K562 (cell line): ENCODE measurements around the gene DIS3L2. TPM values are rescaled to one million over a fixed set of nuclear protein-coding genes. Genes with fewer than 3 reads are reported as not detected.

Source experiments
- ATAC-seq: fragments of 200-7000 bp; cut with Tn5 transposase; 3 replicates; pipeline ENCODE4 v1.9.1; 2020; ENCODE audit warnings: moderate library complexity
- BruUV-seq: library from RNA; stranded (reverse); fragments of 400-500 nt; replicated peaks from 2 replicates; lab custom pipeline; 2021; lab: Mats Ljungman, UMichigan
- CTCF ChIA-PET: fragments of 300-600 bp; formaldehyde crosslinking; extraction: SDS; loops from one replicate; lab custom pipeline; 2021; ENCODE audit warnings: low intra/inter-chr PET ratio; lab: Yijun Ruan, JAX
- POLR2A ChIA-PET: fragments of 300-600, 350-650 bp; sonication (Branson Sonifier 250); formaldehyde crosslinking; extraction: SDS; loops from one replicate; lab custom pipeline; 2021; ENCODE audit warnings: antibody characterized with exemption, inconsistent platforms; lab: Yijun Ruan, JAX
- DNase-seq, 4 experiments: peaks; one replicate each; pipeline versions ENCODE4 v3.0.0 to v3.0.0-alpha.2; 2011 to 2018; ENCODE audit warnings: low spot score in 3 of 4, mixed read lengths in 3 of 4; ENCODE audit errors: extremely low read depth in 1 of 4
- FAIRE-seq: peaks from 2 replicates; lab custom pipeline; 2011; peaks lifted over from hg19 to GRCh38; lab: Jason Lieb, UNC
- H2AFZ ChIP-seq: 2 replicates; pipeline ENCODE4 v1.6.0; 2011; ENCODE audit warnings: low read depth, low read length, control low read depth, inconsistent platforms
- H3K27ac ChIP-seq: fragments of 200-600 bp; 3 replicates; pipeline ENCODE4 v1.8.0; 2011; ENCODE audit warnings: low read depth, mild to moderate bottlenecking, control low read depth, inconsistent platforms, low read length, moderate library complexity, mixed read lengths; ENCODE audit errors: extremely low read depth
- H3K27me3 ChIP-seq, 2 experiments: fragments of 300-600 bp in 1 of 2; 2 replicates in 1 of 2; 3 replicates in 1 of 2; pipeline versions ENCODE4 v1.6.0 to v1.8.0; 2011; ENCODE audit warnings: inconsistent platforms in 2 of 2, low read length in 2 of 2, mild to moderate bottlenecking in 1 of 2, mixed read lengths in 1 of 2, moderate library complexity in 1 of 2; ENCODE audit not compliant: control insufficient read depth in 2 of 2, insufficient read depth in 2 of 2
- H3K36me3 ChIP-seq: fragments of 300-600 bp; 3 replicates; pipeline ENCODE4 v1.8.0; 2011; ENCODE audit warnings: mild to moderate bottlenecking, low read length, inconsistent platforms; ENCODE audit not compliant: control insufficient read depth, insufficient read depth
- H3K4me1 ChIP-seq, 2 experiments: fragments of 200-600 bp in 1 of 2; replicated peaks in 1 of 2; 2 replicates in 1 of 2; 3 replicates in 1 of 2; pipeline versions ENCODE4 v1.5.1 to v1.8.0; 2011; ENCODE audit warnings: inconsistent platforms in 2 of 2, low read length in 2 of 2, mild to moderate bottlenecking in 1 of 2, mixed read lengths in 1 of 2, moderate library complexity in 1 of 2; ENCODE audit not compliant: control insufficient read depth in 2 of 2, insufficient read depth in 2 of 2
- H3K4me2 ChIP-seq: 2 replicates; pipeline ENCODE4 v1.6.1; 2011; ENCODE audit warnings: low read length, control low read depth, inconsistent platforms, mixed read lengths; ENCODE audit not compliant: insufficient read depth
- H3K4me3 ChIP-seq: fragments of 200-600 bp; sonication (generic), shearing (Covaris generic); 2 replicates; pipeline ENCODE4 v1.5.1; 2016; ENCODE audit warnings: control low read depth, inconsistent platforms
- H3K79me2 ChIP-seq: fragments of 200-600 bp; 3 replicates; pipeline ENCODE4 v1.8.0; 2011; ENCODE audit warnings: low read length, inconsistent platforms; ENCODE audit not compliant: control insufficient read depth, insufficient read depth
- H3K9ac ChIP-seq, 2 experiments: 2 replicates each; pipeline versions ENCODE4 v1.6.0 to v1.6.1; 2011; ENCODE audit warnings: low read depth in 2 of 2, low read length in 2 of 2, control low read depth in 1 of 2, inconsistent platforms in 1 of 2, mild to moderate bottlenecking in 1 of 2, mixed read lengths in 1 of 2; ENCODE audit not compliant: insufficient read depth in 1 of 2
- H3K9me1 ChIP-seq: one replicate; pipeline ENCODE4 v1.6.0; 2011; ENCODE audit warnings: inconsistent platforms, mild to moderate bottlenecking, low read length, moderate library complexity; ENCODE audit not compliant: control insufficient read depth, insufficient read depth
- H3K9me3 ChIP-seq: replicated peaks from 2 replicates; pipeline ENCODE4 v1.5.1; 2011; ENCODE audit warnings: low read depth, low read length, inconsistent platforms; ENCODE audit not compliant: control insufficient read depth, insufficient read depth
- H4K20me1 ChIP-seq: replicated peaks from 2 replicates; pipeline ENCODE4 v1.6.1; 2011; ENCODE audit warnings: low read length, inconsistent platforms, mixed read lengths; ENCODE audit not compliant: control insufficient read depth, insufficient read depth
- ARID3B ChIP-seq: fragments of 250-450 bp; sonication (Bioruptor Pico); IDR thresholded peaks from 2 replicates; pipeline ENCODE4 v1.4.0; 2020; ENCODE audit warnings: borderline replicate concordance
- CCNT2 ChIP-seq: IDR thresholded peaks from 2 replicates; pipeline ENCODE4 v1.6.1; 2011; ENCODE audit warnings: borderline replicate concordance, low read depth, mild to moderate bottlenecking, moderate library complexity, mixed read lengths, low read length; ENCODE audit not compliant: insufficient read length; ENCODE audit errors: extremely low read depth
- HDGF ChIP-seq: fragments of 450-650 bp; IDR thresholded peaks from 2 replicates; pipeline ENCODE4 v1.6.1; 2016
- MEIS2 ChIP-seq: fragments of 450-650 bp; IDR thresholded peaks from 2 replicates; pipeline ENCODE4 v1.6.1; 2014; ENCODE audit warnings: mild to moderate bottlenecking; ENCODE audit not compliant: partially characterized antibody
- MYBL2 ChIP-seq, 2 experiments: fragments of 450-650 bp in 1 of 2; sonication (generic) in 1 of 2; formaldehyde crosslinking in 1 of 2; IDR thresholded peaks; 2 replicates each; pipeline versions ENCODE4 v1.6.1 to v1.8.1; 2017 to 2022; ENCODE audit warnings: borderline replicate concordance in 1 of 2, inconsistent platforms in 1 of 2, low read depth in 1 of 2, mild to moderate bottlenecking in 1 of 2, missing genetic modification reagents in 1 of 2, moderate library complexity in 1 of 2
- POLR3A ChIP-seq: IDR thresholded peaks from 2 replicates; pipeline ENCODE4 v1.6.1; 2011; ENCODE audit warnings: borderline replicate concordance, mild to moderate bottlenecking, moderate library complexity; ENCODE audit not compliant: insufficient read length, insufficient read depth; ENCODE audit errors: extremely low read depth
- RBM15 ChIP-seq: fragments of 200-400 bp; formaldehyde crosslinking; IDR thresholded peaks from 2 replicates; pipeline ENCODE4 v1.6.1; 2018; ENCODE audit warnings: mild to moderate bottlenecking, low read length, moderate library complexity; ENCODE audit not compliant: insufficient read depth
- RBM25 ChIP-seq: fragments of 200-400 bp; formaldehyde crosslinking; IDR thresholded peaks from 2 replicates; pipeline ENCODE4 v1.6.1; 2018; ENCODE audit warnings: low read length, low read depth, moderate library complexity; ENCODE audit not compliant: severe bottlenecking
- TAL1 ChIP-seq: fragments of 450-650 bp; IDR thresholded peaks from 2 replicates; pipeline ENCODE4 v1.6.1; 2016; ENCODE audit warnings: mild to moderate bottlenecking
- WHSC1 ChIP-seq: IDR thresholded peaks from one replicate; pipeline ENCODE4 v1.6.1; 2012; ENCODE audit warnings: low read length, control low read depth, inconsistent platforms
- ZBTB8A ChIP-seq: fragments of 450-650 bp; IDR thresholded peaks from 2 replicates; pipeline ENCODE4 v1.6.1; 2018; ENCODE audit warnings: mild to moderate bottlenecking, moderate library complexity; ENCODE audit not compliant: partially characterized antibody
- ZNF324 ChIP-seq: fragments of 250-450 bp; sonication (Bioruptor Pico); IDR thresholded peaks from 2 replicates; pipeline ENCODE4 v1.4.0; 2020; ENCODE audit warnings: mild to moderate bottlenecking
- ZNF436 ChIP-seq: fragments of 250-450, 450-650 bp; sonication (Bioruptor Pico); formaldehyde crosslinking; IDR thresholded peaks from 2 replicates; pipeline ENCODE4 v1.7.0; 2020; ENCODE audit warnings: mild to moderate bottlenecking
- WGBS: fragments of 100-300 bp; shearing (Covaris generic); methylation state at CpG from one replicate; pipeline ENCODE4 v1.1.6; 2016; ENCODE audit warnings: low coverage, mixed read lengths; ENCODE audit not compliant: insufficient coverage; ENCODE audit errors: missing lambda C conversion rate; 5-methylcytosine and 5-hydroxymethylcytosine counted together
- in situ Hi-C: fragments of 300-500 bp; cut with MboI; formaldehyde crosslinking; loops from 4 replicates; pipeline ENCODE4 v1.15.0; 2018; ENCODE audit warnings: inconsistent platforms, mixed read lengths
- intact Hi-C: fragments of 100-400 bp; cut with micrococcal nuclease; formaldehyde crosslinking; loops from 2 replicates; pipeline ENCODE4 v1.14.2; 2022
- polyA plus RNA-seq, 8 experiments: library from polyadenylated mRNA; depleted of rRNA in 4 of 8; stranded (reverse) in 5 of 8; unstranded in 3 of 8; fragments of >200 nt; fragmentation: Nextera tagmentation in 2 of 8; fragmentation: Illumina TruSeq in 1 of 8; extraction: Ambion mirVana in 2 of 8; extraction: Trizol in 1 of 8; gene quantifications; 2 replicates each; pipeline versions ENCODE4 v1.2.1 to v1.2.3, GENCODE V29; 2011 to 2014; ENCODE audit warnings: inconsistent platforms in 1 of 8, missing spikeins in 1 of 8
- total RNA-seq, 7 experiments: library from RNA; depleted of rRNA in 6 of 7; stranded (reverse); fragments of >200 nt in 6 of 7; fragmentation: Illumina TruSeq in 2 of 7; extraction: Trizol in 2 of 7; gene quantifications; 2 replicates each; pipeline versions ENCODE4 v1.2.1 to v1.2.3, GENCODE V29; 2011 to 2021; ENCODE audit warnings: low replicate concordance in 1 of 7
- TF ChIP-seq, protein P1 (sequence below): fragments of 450-650 bp; formaldehyde crosslinking; IDR thresholded peaks from 2 replicates; pipeline ENCODE4 v1.4.0; 2022; ENCODE audit warnings: mild to moderate bottlenecking, moderate library complexity
- TF ChIP-seq, protein P2 (sequence below), 2 experiments: IDR thresholded peaks in 1 of 2; conservative IDR thresholded peaks in 1 of 2; 2 replicates each; pipeline ENCODE4 v1.6.1; 2016; ENCODE audit warnings: low read depth in 2 of 2, mild to moderate bottlenecking in 1 of 2, missing compliant biosample characterization in 1 of 2, missing genetic modification characterization in 1 of 2, moderate library complexity in 1 of 2
- TF ChIP-seq, protein P3 (sequence below): IDR thresholded peaks from 3 replicates; pipeline ENCODE4 v1.6.1; 2011; ENCODE audit warnings: borderline replicate concordance, mild to moderate bottlenecking; ENCODE audit not compliant: insufficient read length, insufficient read depth

The DIS3L2 gene
- total and polyA plus RNA-seq, 9 of the 15 experiments (the other 6 are each of a cell fraction or from before 2014, with no cell fraction given), result 1.5 to 19.2 (median 11.2) TPM

DNA sequence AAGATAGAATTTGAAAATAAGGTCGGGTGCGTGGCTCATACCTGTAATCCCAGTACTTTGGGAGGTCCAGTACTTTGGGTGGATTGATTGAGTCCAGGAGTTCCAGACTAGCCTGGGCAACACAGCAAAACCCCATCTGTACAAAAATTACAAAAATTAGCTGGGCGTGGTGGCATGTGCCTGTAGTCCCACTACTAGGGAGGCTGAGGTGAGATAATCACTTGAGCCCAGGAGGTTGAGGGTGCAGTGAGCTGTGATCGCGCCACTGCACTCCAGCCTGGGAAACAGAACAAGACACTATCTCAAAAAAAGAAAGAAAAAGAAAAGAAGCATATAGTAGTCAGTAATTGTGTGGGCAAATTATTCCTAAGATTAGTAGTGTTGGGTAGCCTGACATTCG, 222.8 kb downstream of the DIS3L2 start:
- no peaks in the 10 kb centered on the region for H3K9me1 ChIP-seq
- POLR2A ChIA-PET, result interaction anchor here (0.7 kb wide), 1 partner anchor 329 kb away, joined by 3 read pairs; no protein-coding TSS in a partner anchor
- no peaks in the 10 kb centered on the region for H3K79me2 ChIP-seq
- CTCF ChIA-PET, result no interaction called here
- no peak for ATAC-seq
- no peaks in the 10 kb centered on the region for H3K27me3 ChIP-seq
- H3K4me1 ChIP-seq, result no peaks in the 10 kb centered on the region
- no peak for DNase-seq
- H3K27ac ChIP-seq, result no peak overlapping the region
- H2AFZ ChIP-seq, result no peak overlapping the region
- no peaks in the 10 kb centered on the region for H4K20me1 ChIP-seq
- H3K4me2 ChIP-seq, result no peak overlapping the region
- no peak overlapping the region for H3K4me3 ChIP-seq
- no peak overlapping the region for H3K9ac ChIP-seq
- WGBS, result 68% methylated on average over 4 of the region's 6 CpGs
- no peak for FAIRE-seq
- intact Hi-C loops, result no loop called here
- BruUV-seq, result no TSS peak
- no peaks in the 10 kb centered on the region for H3K36me3 ChIP-seq
- in situ Hi-C loops, result no loop called here
- H3K9me3 ChIP-seq, result no peaks in the 10 kb centered on the region
- TF ChIP-seq, protein P1, sequence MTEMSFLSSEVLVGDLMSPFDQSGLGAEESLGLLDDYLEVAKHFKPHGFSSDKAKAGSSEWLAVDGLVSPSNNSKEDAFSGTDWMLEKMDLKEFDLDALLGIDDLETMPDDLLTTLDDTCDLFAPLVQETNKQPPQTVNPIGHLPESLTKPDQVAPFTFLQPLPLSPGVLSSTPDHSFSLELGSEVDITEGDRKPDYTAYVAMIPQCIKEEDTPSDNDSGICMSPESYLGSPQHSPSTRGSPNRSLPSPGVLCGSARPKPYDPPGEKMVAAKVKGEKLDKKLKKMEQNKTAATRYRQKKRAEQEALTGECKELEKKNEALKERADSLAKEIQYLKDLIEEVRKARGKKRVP, result no peak
- TF ChIP-seq MYBL2 (IDR thresholded peaks at IDR 0.05; ENCODE audit: low read depth), result no peak
- TF ChIP-seq MYBL2 (CRISPR knock-in tag; IDR thresholded peaks at IDR 0.05; ENCODE audit: borderline replicate concordance), result no peak
- TF ChIP-seq ZNF324, result no peak
- TF ChIP-seq ZBTB8A, result no peak
- TF ChIP-seq, protein P2, sequence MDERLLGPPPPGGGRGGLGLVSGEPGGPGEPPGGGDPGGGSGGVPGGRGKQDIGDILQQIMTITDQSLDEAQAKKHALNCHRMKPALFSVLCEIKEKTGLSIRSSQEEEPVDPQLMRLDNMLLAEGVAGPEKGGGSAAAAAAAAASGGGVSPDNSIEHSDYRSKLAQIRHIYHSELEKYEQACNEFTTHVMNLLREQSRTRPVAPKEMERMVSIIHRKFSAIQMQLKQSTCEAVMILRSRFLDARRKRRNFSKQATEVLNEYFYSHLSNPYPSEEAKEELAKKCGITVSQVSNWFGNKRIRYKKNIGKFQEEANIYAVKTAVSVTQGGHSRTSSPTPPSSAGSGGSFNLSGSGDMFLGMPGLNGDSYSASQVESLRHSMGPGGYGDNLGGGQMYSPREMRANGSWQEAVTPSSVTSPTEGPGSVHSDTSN (CRISPR knock-in tag; IDR thresholded peaks at IDR 0.05; ENCODE audit: low read depth), result no peak
- TF ChIP-seq, protein P2 (tag; conservative IDR thresholded peaks at IDR 0.05; ENCODE audit: low read depth), result no peak
- no peak for TF ChIP-seq MEIS2
- no peak for TF ChIP-seq RBM25
- TF ChIP-seq, protein P3, sequence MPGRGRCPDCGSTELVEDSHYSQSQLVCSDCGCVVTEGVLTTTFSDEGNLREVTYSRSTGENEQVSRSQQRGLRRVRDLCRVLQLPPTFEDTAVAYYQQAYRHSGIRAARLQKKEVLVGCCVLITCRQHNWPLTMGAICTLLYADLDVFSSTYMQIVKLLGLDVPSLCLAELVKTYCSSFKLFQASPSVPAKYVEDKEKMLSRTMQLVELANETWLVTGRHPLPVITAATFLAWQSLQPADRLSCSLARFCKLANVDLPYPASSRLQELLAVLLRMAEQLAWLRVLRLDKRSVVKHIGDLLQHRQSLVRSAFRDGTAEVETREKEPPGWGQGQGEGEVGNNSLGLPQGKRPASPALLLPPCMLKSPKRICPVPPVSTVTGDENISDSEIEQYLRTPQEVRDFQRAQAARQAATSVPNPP, result no peak
- TF ChIP-seq HDGF, result no peak
- no peak for TF ChIP-seq TAL1
- TF ChIP-seq WHSC1, result no peak
- no peak for TF ChIP-seq ARID3B (CRISPR knock-in tag)
- no peak for TF ChIP-seq POLR3A
- TF ChIP-seq CCNT2, result no peak
- TF ChIP-seq RBM15, result no peak
- TF ChIP-seq ZNF436 (CRISPR knock-in tag), result no peak
